HepG2 (cell line): ENCODE data around the gene GAS2. TPM values are rescaled to one million over a fixed set of nuclear protein-coding genes. Genes with fewer than 3 reads are reported as not detected.

ENCODE experiments used
- ATAC-seq: fragments of 200-7000 bp; cut with Tn5 transposase; 3 replicates; pipeline ENCODE4 v1.9.1; 2020; ENCODE audit warnings: mild to moderate bottlenecking, moderate library complexity
- BruUV-seq: library from RNA; stranded (reverse); fragments of 400-500 nt; replicated peaks from 2 replicates; lab custom pipeline; 2021; lab: Mats Ljungman, UMichigan
- CTCF ChIA-PET: fragments of 300-600 bp; formaldehyde crosslinking; extraction: SDS; loops from one replicate; lab custom pipeline; 2021; ENCODE audit warnings: low total read pairs, inconsistent platforms, low intra/inter-chr PET ratio; lab: Yijun Ruan, JAX
- POLR2A ChIA-PET: fragments of 350-600 bp; sonication (Branson Sonifier 250); formaldehyde crosslinking; loops from one replicate; lab custom pipeline; 2020; ENCODE audit warnings: antibody characterized with exemption, inconsistent platforms; lab: Yijun Ruan, JAX
- DNase-seq: peaks from one replicate; pipeline ENCODE4 v3.0.0-alpha.2; 2015; ENCODE audit warnings: low spot score
- FAIRE-seq: peaks from 3 replicates; lab custom pipeline; 2011; peaks lifted over from hg19 to GRCh38; lab: Jason Lieb, UNC
- H2AFZ ChIP-seq: one replicate; pipeline ENCODE4 v1.6.1; 2011; ENCODE audit warnings: low read length, inconsistent platforms
- H3K27ac ChIP-seq: fragments of 300-600 bp; 3 replicates; pipeline ENCODE4 v1.8.0; 2011; ENCODE audit warnings: mixed run types, mild to moderate bottlenecking, mixed read lengths, low read length, inconsistent platforms; ENCODE audit not compliant: insufficient read depth; ENCODE audit errors: extremely low read length
- H3K27me3 ChIP-seq, 2 experiments: fragments of 200-600 bp in 1 of 2; 2 replicates in 1 of 2; 3 replicates in 1 of 2; pipeline versions ENCODE4 v1.6.0 to v1.8.0; 2011; ENCODE audit warnings: low read length in 2 of 2, mild to moderate bottlenecking in 2 of 2, moderate library complexity in 2 of 2, inconsistent platforms in 1 of 2; ENCODE audit not compliant: insufficient read depth in 2 of 2, control insufficient read depth in 1 of 2
- H3K36me3 ChIP-seq, 2 experiments: fragments of 200-600 bp in 1 of 2; replicated peaks in 1 of 2; 2 replicates in 1 of 2; 3 replicates in 1 of 2; pipeline versions ENCODE4 v1.5.1 to v1.8.0; 2011; ENCODE audit warnings: low read length in 2 of 2, inconsistent platforms in 1 of 2; ENCODE audit not compliant: insufficient read depth in 2 of 2, control insufficient read depth in 1 of 2
- H3K4me1 ChIP-seq: 2 replicates; pipeline ENCODE4 v1.5.1; 2012; ENCODE audit warnings: low read length, inconsistent platforms; ENCODE audit not compliant: insufficient read depth
- H3K4me2 ChIP-seq: 2 replicates; pipeline ENCODE4 v1.6.0; 2011; ENCODE audit warnings: low read depth, low read length, inconsistent platforms
- H3K4me3 ChIP-seq, 3 experiments: fragments of 200-600 bp in 1 of 3; sonication (generic), shearing (Covaris generic) in 1 of 3; replicated peaks in 1 of 3; 2 replicates each; pipeline ENCODE4 v1.5.1; 2011 to 2016; ENCODE audit warnings: low read length in 3 of 3, inconsistent platforms in 2 of 3, low read depth in 2 of 3, mild to moderate bottlenecking in 2 of 3, control low read depth in 1 of 3, mixed read lengths in 1 of 3; ENCODE audit not compliant: insufficient read depth in 1 of 3
- H3K79me2 ChIP-seq: one replicate; pipeline ENCODE4 v1.6.1; 2011; ENCODE audit warnings: low read length, inconsistent platforms; ENCODE audit not compliant: insufficient read depth
- H3K9ac ChIP-seq: 2 replicates; pipeline ENCODE4 v1.6.0; 2011; ENCODE audit warnings: mild to moderate bottlenecking, low read depth, low read length, inconsistent platforms; ENCODE audit not compliant: insufficient read depth
- H3K9me3 ChIP-seq: 2 replicates; pipeline ENCODE4 v1.5.1; 2012; ENCODE audit warnings: mild to moderate bottlenecking, low read length
- H4K20me1 ChIP-seq: 2 replicates; pipeline ENCODE4 v1.6.0; 2011; ENCODE audit warnings: inconsistent platforms, mild to moderate bottlenecking, low read length, moderate library complexity; ENCODE audit not compliant: insufficient read depth
- CBX5 ChIP-seq: sonication (generic); formaldehyde crosslinking; IDR thresholded peaks from 2 replicates; pipeline ENCODE4 v1.4.0; 2020; ENCODE audit warnings: missing genetic modification reagents, borderline replicate concordance
- ETV6 ChIP-seq: sonication (generic); formaldehyde crosslinking; conservative IDR thresholded peaks from 2 replicates; pipeline ENCODE4 v1.4.0; 2020; ENCODE audit warnings: missing genetic modification reagents
- MAFF ChIP-seq: IDR thresholded peaks from 2 replicates; pipeline ENCODE4 v1.6.1; 2011; ENCODE audit warnings: low read depth, low read length, improper control_type of control experiment
- MAFK ChIP-seq, 2 experiments: IDR thresholded peaks in 1 of 2; conservative IDR thresholded peaks in 1 of 2; 2 replicates each; pipeline ENCODE4 v1.6.1; 2011; ENCODE audit warnings: improper control_type of control experiment in 2 of 2, low read length in 2 of 2
- MZF1 ChIP-seq: sonication (generic); formaldehyde crosslinking; IDR thresholded peaks from 2 replicates; pipeline ENCODE4 v1.8.1; 2023; ENCODE audit warnings: mild to moderate bottlenecking, missing genetic modification reagents, borderline replicate concordance
- RBM22 ChIP-seq: fragments of 200-400 bp; formaldehyde crosslinking; optimal IDR thresholded peaks from 2 replicates; pipeline ENCODE3; 2017; ENCODE audit warnings: mild to moderate bottlenecking, low read length, moderate library complexity
- SPEN ChIP-seq: sonication (generic); formaldehyde crosslinking; IDR thresholded peaks from 2 replicates; pipeline ENCODE4 v1.5.1; 2020; ENCODE audit warnings: low read depth, mild to moderate bottlenecking, missing genetic modification reagents
- ZMYM3 ChIP-seq: sonication (generic); formaldehyde crosslinking; IDR thresholded peaks from 2 replicates; pipeline ENCODE4 v1.5.1; 2020; ENCODE audit warnings: mild to moderate bottlenecking, missing genetic modification reagents
- ZNF282 ChIP-seq: fragments of 450-650 bp; IDR thresholded peaks from 2 replicates; pipeline ENCODE4 v1.6.1; 2018; ENCODE audit not compliant: partially characterized antibody
- ZNF292 ChIP-seq: sonication (generic); formaldehyde crosslinking; IDR thresholded peaks from 2 replicates; pipeline ENCODE4 v1.8.1; 2022; ENCODE audit warnings: mild to moderate bottlenecking, low read depth, missing genetic modification reagents, borderline replicate concordance
- ZNF468 ChIP-seq: sonication (generic); formaldehyde crosslinking; IDR thresholded peaks from 2 replicates; pipeline ENCODE4 v1.8.0; 2022; ENCODE audit warnings: mild to moderate bottlenecking, moderate library complexity, missing genetic modification reagents
- ZNF496 ChIP-seq: sonication (generic); formaldehyde crosslinking; IDR thresholded peaks from 2 replicates; pipeline ENCODE4 v1.8.1; 2023; ENCODE audit warnings: mild to moderate bottlenecking, moderate library complexity, missing genetic modification reagents; ENCODE audit not compliant: insufficient replicate concordance
- ZNF510 ChIP-seq: sonication (generic); formaldehyde crosslinking; IDR thresholded peaks from 2 replicates; pipeline ENCODE4 v1.4.0; 2020; ENCODE audit warnings: low read depth, mild to moderate bottlenecking, missing genetic modification reagents
- WGBS: methylation state at CpG from one replicate; pipeline ENCODE4 v1.1.6; 2017; ENCODE audit warnings: low lambda C conversion rate; 5-methylcytosine and 5-hydroxymethylcytosine counted together
- in situ Hi-C: cut with HindIII; loops from 2 replicates; pipeline ENCODE4 v1.10.0; 2017; ENCODE audit warnings: low pct_unique_long_range_greater_than_20kb; ENCODE audit not compliant: extremely low pct_ligation_motif_present
- intact Hi-C: fragments of 100-400 bp; cut with micrococcal nuclease; formaldehyde crosslinking; loops from one replicate; pipeline ENCODE4 v1.10.0; 2022; ENCODE audit not compliant: unreplicated experiment
- polyA plus RNA-seq, 8 experiments: library from polyadenylated mRNA; depleted of rRNA in 3 of 8; stranded (reverse) in 7 of 8; unstranded in 1 of 8; fragments of >200 nt; fragmentation: Illumina TruSeq in 4 of 8; extraction: Trizol in 4 of 8; gene quantifications; 2 replicates each; pipeline versions ENCODE4 v1.2.1 to v1.2.3, GENCODE V29; 2011 to 2016; ENCODE audit warnings: low read depth in 4 of 8, missing spikeins in 1 of 8, mixed read lengths in 1 of 8; ENCODE audit not compliant: insufficient read depth in 1 of 8
- total RNA-seq, 5 experiments: library from RNA; depleted of rRNA; stranded (reverse); fragments of >200 nt; fragmentation: Illumina TruSeq; extraction: Trizol; gene quantifications; 2 replicates each; pipeline ENCODE4 v1.2.3, GENCODE V29; 2016; ENCODE audit warnings: low read depth in 1 of 5

The GAS2 gene
- total and polyA plus RNA-seq, 2 of the 13 experiments (the other 11 are each of a cell fraction or from before 2014, with no cell fraction given): 26.0 to 85.1 TPM

DNA sequence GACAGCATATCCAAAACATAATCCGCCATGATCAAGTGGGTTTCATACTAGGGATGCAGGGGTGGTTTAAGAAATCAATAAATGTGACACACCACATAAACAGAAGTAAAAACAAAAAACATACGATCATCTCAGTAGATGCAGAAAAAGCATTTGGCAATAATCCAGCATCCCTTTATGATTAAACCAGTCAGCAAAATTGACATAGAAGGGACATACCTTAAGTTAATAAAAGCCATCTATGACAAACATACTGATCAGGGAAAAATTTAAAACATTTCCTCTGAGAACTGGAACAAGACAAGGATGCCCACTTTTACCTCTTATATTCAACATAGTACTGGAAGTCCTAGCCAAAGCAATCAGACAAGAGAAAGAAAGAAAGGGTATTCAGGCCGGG is 49.6 kb downstream of the GAS2 start:
- no peaks in the 10 kb centered on the region for H4K20me1 ChIP-seq
- no peak overlapping the region for H2AFZ ChIP-seq
- no peak overlapping the region for H3K4me3 ChIP-seq
- FAIRE-seq (no peak), ATAC-seq (no peak), DNase-seq (no peak)
- H3K27ac ChIP-seq: no peak overlapping the region
- POLR2A ChIA-PET: no interaction called here
- in situ Hi-C loops: no loop called here
- TF ChIP-seq MAFK (conservative IDR thresholded peaks at IDR 0.05 in 1 of 2, IDR thresholded peaks at IDR 0.05 in 1 of 2; ENCODE audit: low read length in 2 of 2) (peak; percentile 47 to 72), CBX5 (no peak), MAFF (peak; percentile 74)
- no peak overlapping the region for H3K4me2 ChIP-seq
- H3K4me1 ChIP-seq: no peaks in the 10 kb centered on the region
- H3K9ac ChIP-seq: no peak overlapping the region
- H3K9me3 ChIP-seq: peaks cover 6% of the 10 kb centered on the region; the same call in 1 of the 2 replicates
- WGBS: 99% methylated on average over 3 of the region's 3 CpGs
- CTCF ChIA-PET: no interaction called here
- intact Hi-C loops: no loop called here
- H3K27me3 ChIP-seq: no peaks in the 10 kb centered on the region
- no TSS peak for BruUV-seq
- no peaks in the 10 kb centered on the region for H3K79me2 ChIP-seq
- peaks cover 0 to 5% of the 10 kb centered on the region in 2 experiments; a peak in 1 of 5 replicates for H3K36me3 ChIP-seq

- intact Hi-C loops: no loop called here
- DNase-seq: no peak
- H3K36me3 ChIP-seq: no peaks in the 10 kb centered on the region
- H3K4me2 ChIP-seq: no peak overlapping the region
- no peak overlapping the region for H3K9ac ChIP-seq
- H3K27ac ChIP-seq: no peak overlapping the region
- no peak for FAIRE-seq
- H3K79me2 ChIP-seq: no peaks in the 10 kb centered on the region
- no peak overlapping the region for H2AFZ ChIP-seq
- H3K27me3 ChIP-seq: no peaks in the 10 kb centered on the region
- 0 out of 2 replicates have a peak, but pooled peaks cover 2% of the 10 kb centered on the region for H4K20me1 ChIP-seq
- POLR2A ChIA-PET: no interaction called here
- ATAC-seq: no peak
- H3K9me3 ChIP-seq: peaks cover 5% of the 10 kb centered on the region; the same call in 1 of the 2 replicates
- 98% methylated on average over 3 of the region's 3 CpGs for WGBS
- H3K4me1 ChIP-seq: no peaks in the 10 kb centered on the region
- TF ChIP-seq ZMYM3 (no peak), ZNF468 (CRISPR knock-in tag) (no peak), SPEN (no peak), ZNF292 (CRISPR knock-in tag) (no peak), RBM22 (no peak), ZNF496 (CRISPR knock-in tag) (no peak), ETV6 (CRISPR knock-in tag) (no peak), ZNF510 (CRISPR knock-in tag) (no peak), MZF1 (CRISPR knock-in tag) (no peak), ZNF282 (no peak)
- CTCF ChIA-PET: no interaction called here
- no peak overlapping the region for H3K4me3 ChIP-seq
- in situ Hi-C loops: no loop called here
- BruUV-seq: no TSS peak
Measured at GRCh38 chr11:22720457-22720856, 54.0 kb downstream of the GAS2 start.
